Peyer's patch (tissue), 4 donors: ENCODE measurements around the gene ZKSCAN3.

Experiments used
- POLR2A ChIP-seq, 2 donors: fragments of 450-650 bp; IDR thresholded peaks; one replicate each; pipeline ENCODE4 v1.5.1; 2017; ENCODE audit warnings: antibody characterized with exemption in 2 of 2, mild to moderate bottlenecking in 2 of 2, moderate library complexity in 2 of 2
- TF ChIP-seq, protein P1 (sequence below), 6 experiments: fragments of 450-650 bp in 4 of 6; fragments of 200-600 bp in 2 of 6; sonication (generic) in 1 of 6; IDR thresholded peaks; one replicate each; pipeline ENCODE4 v1.5.1; 2017 to 2019; ENCODE audit warnings: antibody characterized with exemption in 6 of 6, mild to moderate bottlenecking in 3 of 6, moderate library complexity in 1 of 6

DNA sequence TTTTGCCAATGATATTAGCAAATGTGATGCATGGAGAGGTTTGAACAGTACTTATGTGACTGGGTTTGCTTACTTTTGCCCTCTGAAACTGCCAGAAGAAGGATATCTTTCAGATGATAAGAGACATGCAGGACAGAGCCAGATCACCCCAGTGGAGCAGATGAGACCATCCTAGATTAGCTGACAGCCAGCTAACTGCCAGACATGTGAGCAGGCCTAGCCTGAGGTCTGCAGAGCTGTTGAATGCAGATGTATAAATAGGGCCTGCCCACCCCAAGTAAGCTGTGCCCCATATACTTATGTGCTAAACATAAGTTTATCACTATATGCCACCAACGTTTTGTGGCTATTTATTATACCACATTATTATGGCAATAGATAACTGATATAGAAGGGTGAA is 19.7 kb upstream of the ZKSCAN3 start:
- TF ChIP-seq, protein P1, sequence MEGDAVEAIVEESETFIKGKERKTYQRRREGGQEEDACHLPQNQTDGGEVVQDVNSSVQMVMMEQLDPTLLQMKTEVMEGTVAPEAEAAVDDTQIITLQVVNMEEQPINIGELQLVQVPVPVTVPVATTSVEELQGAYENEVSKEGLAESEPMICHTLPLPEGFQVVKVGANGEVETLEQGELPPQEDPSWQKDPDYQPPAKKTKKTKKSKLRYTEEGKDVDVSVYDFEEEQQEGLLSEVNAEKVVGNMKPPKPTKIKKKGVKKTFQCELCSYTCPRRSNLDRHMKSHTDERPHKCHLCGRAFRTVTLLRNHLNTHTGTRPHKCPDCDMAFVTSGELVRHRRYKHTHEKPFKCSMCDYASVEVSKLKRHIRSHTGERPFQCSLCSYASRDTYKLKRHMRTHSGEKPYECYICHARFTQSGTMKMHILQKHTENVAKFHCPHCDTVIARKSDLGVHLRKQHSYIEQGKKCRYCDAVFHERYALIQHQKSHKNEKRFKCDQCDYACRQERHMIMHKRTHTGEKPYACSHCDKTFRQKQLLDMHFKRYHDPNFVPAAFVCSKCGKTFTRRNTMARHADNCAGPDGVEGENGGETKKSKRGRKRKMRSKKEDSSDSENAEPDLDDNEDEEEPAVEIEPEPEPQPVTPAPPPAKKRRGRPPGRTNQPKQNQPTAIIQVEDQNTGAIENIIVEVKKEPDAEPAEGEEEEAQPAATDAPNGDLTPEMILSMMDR (IDR thresholded peaks at IDR 0.05), result no peak
- TF ChIP-seq POLR2A (IDR thresholded peaks at IDR 0.05), result no peak
